PC-9 (cell line): ENCODE measurements around the gene PC. TPM values are rescaled to one million over a fixed set of nuclear protein-coding genes. Genes with fewer than 3 reads are reported as not detected.

Experiments used
- BruUV-seq: library from RNA; stranded (reverse); fragments of 400-500 nt; replicated peaks from 2 replicates; lab custom pipeline; 2021; lab: Mats Ljungman, UMichigan
- CTCF ChIA-PET: fragments of 300-600 bp; sonication (Branson Sonifier 250); formaldehyde crosslinking; loops from one replicate; lab custom pipeline; 2022; ENCODE audit warnings: antibody characterized with exemption; lab: Charles Lee
- POLR2A ChIA-PET: fragments of 300-600 bp; sonication (Branson Sonifier 250); formaldehyde crosslinking; loops from one replicate; lab custom pipeline; 2022; ENCODE audit warnings: antibody characterized with exemption; ENCODE audit not compliant: unreplicated experiment; lab: Charles Lee
- DNase-seq, 2 experiments: peaks; one replicate each; pipeline versions ENCODE4 v3.0.0 to v3.0.0-alpha.2; 2015 to 2022; ENCODE audit warnings: mixed read lengths in 1 of 2
- H2AFZ ChIP-seq: fragments of 200-600 bp; sonication (generic); 2 replicates; pipeline ENCODE4 v1.8.1; 2017; ENCODE audit warnings: antibody characterized with exemption
- H3F3A ChIP-seq: fragments of 200-600 bp; sonication (generic); 2 replicates; pipeline ENCODE4 v1.8.1; 2017; ENCODE audit warnings: antibody characterized with exemption, mild to moderate bottlenecking, low read depth; ENCODE audit not compliant: insufficient read depth
- H3K27ac ChIP-seq: fragments of 200-600 bp; sonication (generic); 2 replicates; pipeline ENCODE4 v1.6.1; 2016; ENCODE audit warnings: mixed run types
- H3K27me3 ChIP-seq: fragments of 200-600 bp; sonication (generic); 2 replicates; pipeline ENCODE4 v1.6.1; 2016; ENCODE audit warnings: low read depth, mixed run types; ENCODE audit not compliant: insufficient read depth
- H3K36me3 ChIP-seq: fragments of 200-600 bp; sonication (generic); 2 replicates; pipeline ENCODE4 v1.6.1; 2016; ENCODE audit warnings: low read depth, mixed run types
- H3K4me1 ChIP-seq: fragments of 200-600 bp; sonication (generic); replicated peaks from 2 replicates; pipeline ENCODE4 v1.6.1; 2016; ENCODE audit warnings: mixed run types; ENCODE audit not compliant: insufficient read depth
- H3K4me2 ChIP-seq: fragments of 200-600 bp; sonication (generic); 2 replicates; pipeline ENCODE4 v1.6.1; 2017; ENCODE audit warnings: mixed run types
- H3K4me3 ChIP-seq: fragments of 200-600 bp; sonication (generic); 2 replicates; pipeline ENCODE4 v1.6.1; 2016; ENCODE audit warnings: mixed run types
- H3K79me2 ChIP-seq: fragments of 200-600 bp; sonication (generic); 2 replicates; pipeline ENCODE4 v1.6.1; 2017; ENCODE audit warnings: low read depth, mixed run types
- H3K9me2 ChIP-seq: fragments of 200-600 bp; sonication (generic); 2 replicates; pipeline ENCODE4 v1.8.1; 2017; ENCODE audit warnings: mild to moderate bottlenecking; ENCODE audit not compliant: insufficient read depth
- H3K9me3 ChIP-seq: fragments of 200-600 bp; sonication (generic); 2 replicates; pipeline ENCODE4 v1.8.1; 2016; ENCODE audit warnings: low read depth; ENCODE audit not compliant: insufficient read depth
- H4K20me1 ChIP-seq: fragments of 200-600 bp; sonication (generic); 2 replicates; pipeline ENCODE4 v1.8.1; 2017; ENCODE audit not compliant: insufficient read depth
- EZH2 ChIP-seq: fragments of 200-600 bp; sonication (generic); IDR thresholded peaks from 2 replicates; pipeline ENCODE4 v1.8.0; 2017; ENCODE audit warnings: antibody characterized with exemption, low read depth
- intact Hi-C: fragments of 100-400 bp; cut with micrococcal nuclease; formaldehyde crosslinking; loops from one replicate; pipeline ENCODE4 v1.10.0; 2022; ENCODE audit not compliant: unreplicated experiment
- total RNA-seq: library from RNA; stranded (reverse); gene quantifications from 2 replicates; pipeline ENCODE4 v1.2.3, GENCODE V29; 2021
- TF ChIP-seq, protein P1 (sequence below): fragments of 200-600 bp; sonication (generic); conservative IDR thresholded peaks from 2 replicates; pipeline ENCODE4 v1.6.1; 2017; ENCODE audit warnings: mixed run types, antibody characterized with exemption, mild to moderate bottlenecking, moderate library complexity

PC gene
- total RNA-seq, 1 experiment from 2014 or later, result 38.9 TPM

DNA sequence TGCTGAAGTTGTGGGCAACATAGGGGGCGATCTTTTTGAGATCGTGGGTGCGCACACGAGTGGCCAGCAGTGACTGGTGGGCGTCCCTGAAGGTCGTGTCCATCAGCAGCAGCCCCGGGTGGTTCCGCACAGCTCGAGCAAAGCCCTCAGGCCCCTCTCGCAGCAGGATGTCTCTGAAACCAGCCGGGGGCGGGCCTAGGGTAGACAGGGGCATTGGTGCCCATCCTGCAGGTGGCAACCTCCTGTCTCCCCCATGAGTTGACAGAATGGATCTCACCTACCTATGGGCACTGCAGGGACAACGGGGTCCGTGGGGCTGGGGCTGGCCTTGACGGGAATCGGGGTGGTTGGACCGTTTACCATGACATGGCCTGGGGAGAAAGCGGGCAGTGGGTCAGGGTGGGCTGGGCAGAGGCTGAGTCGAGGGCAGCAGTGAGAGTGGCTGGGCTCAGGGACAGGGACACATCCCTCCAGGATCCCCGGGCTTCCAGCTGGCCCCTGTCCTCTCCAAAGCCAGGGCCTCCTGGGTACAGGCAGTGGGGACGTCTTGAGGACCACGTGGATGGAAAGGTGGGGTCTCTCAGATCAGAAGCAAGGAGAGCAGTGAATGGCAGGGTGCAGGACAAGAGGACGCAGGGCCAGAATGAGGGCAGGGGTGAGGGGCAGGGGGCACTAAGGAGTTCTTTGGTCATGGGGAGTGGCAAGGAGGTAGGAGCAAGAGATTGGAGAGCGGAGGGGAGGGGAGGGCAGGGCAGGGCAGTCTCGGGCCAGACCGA, 105.5 kb downstream of the PC start:
- Histone ChIP-seq H3K36me3 (no peaks in the 10 kb centered on the region), H3F3A (peaks cover 24% of the 10 kb centered on the region; the same call in 1 of the 2 replicates), H3K4me3 (no peak overlapping the region), H3K4me1 (peaks cover 21% of the 10 kb centered on the region), H3K9me3 (no peaks in the 10 kb centered on the region), H3K27ac (no peak overlapping the region), H4K20me1 (no peaks in the 10 kb centered on the region), H3K9me2 (no peaks in the 10 kb centered on the region), H3K79me2 (0 out of 2 replicates have a peak, but pooled peaks cover 4% of the 10 kb centered on the region), H3K27me3 (no peaks in the 10 kb centered on the region), H3K4me2 (no peak overlapping the region), H2AFZ (no peak overlapping the region)
- ChIA-PET POLR2A (no interaction called here), CTCF (no interaction called here)
- DNase-seq, result no peak
- intact Hi-C loops, result no loop called here
- BruUV-seq, result no TSS peak
- TF ChIP-seq EZH2, result no peak
- TF ChIP-seq, protein P1, sequence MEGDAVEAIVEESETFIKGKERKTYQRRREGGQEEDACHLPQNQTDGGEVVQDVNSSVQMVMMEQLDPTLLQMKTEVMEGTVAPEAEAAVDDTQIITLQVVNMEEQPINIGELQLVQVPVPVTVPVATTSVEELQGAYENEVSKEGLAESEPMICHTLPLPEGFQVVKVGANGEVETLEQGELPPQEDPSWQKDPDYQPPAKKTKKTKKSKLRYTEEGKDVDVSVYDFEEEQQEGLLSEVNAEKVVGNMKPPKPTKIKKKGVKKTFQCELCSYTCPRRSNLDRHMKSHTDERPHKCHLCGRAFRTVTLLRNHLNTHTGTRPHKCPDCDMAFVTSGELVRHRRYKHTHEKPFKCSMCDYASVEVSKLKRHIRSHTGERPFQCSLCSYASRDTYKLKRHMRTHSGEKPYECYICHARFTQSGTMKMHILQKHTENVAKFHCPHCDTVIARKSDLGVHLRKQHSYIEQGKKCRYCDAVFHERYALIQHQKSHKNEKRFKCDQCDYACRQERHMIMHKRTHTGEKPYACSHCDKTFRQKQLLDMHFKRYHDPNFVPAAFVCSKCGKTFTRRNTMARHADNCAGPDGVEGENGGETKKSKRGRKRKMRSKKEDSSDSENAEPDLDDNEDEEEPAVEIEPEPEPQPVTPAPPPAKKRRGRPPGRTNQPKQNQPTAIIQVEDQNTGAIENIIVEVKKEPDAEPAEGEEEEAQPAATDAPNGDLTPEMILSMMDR, result no peak

DNA sequence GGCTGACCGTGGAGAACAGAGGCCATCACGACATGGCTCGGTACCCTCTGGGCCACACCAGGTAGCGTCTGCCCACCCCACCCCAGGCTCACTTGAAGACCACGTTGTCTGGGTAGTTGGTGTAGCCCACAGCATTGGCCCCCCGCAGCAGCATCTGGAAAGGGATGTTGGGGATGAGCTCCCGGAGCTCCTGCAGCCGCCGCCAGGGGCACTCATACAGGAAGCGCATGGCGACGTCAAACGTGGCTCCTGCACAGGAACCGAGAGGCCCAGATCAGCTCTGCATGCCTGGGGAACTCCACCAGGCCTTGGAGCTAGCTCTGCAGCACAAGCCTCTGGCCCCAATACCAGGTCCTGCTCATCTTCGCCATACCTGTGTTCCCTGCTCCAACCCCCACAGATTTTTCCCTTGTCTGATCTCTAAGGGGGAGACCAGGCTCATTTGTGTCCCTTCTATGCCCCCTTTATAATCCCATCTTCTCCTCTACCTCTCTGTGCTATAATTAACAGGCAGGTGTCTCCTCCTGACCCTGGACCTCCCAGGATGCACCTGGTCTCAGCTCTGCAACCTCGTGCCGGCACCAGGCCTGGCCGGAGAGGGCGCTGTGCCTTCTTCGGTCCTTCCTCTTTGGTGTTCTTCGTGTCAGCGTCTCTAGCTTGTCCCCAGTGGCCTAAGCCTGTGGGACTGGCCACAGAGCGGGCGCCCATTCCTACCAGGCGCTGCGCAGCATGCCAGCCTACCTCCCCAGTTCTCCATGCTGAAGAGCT, 106.3 kb downstream of the PC start:
- H3K9me3 ChIP-seq, result no peaks in the 10 kb centered on the region
- H3K4me1 ChIP-seq, result peaks cover 28% of the 10 kb centered on the region
- H3K27me3 ChIP-seq, result no peaks in the 10 kb centered on the region
- H3K27ac ChIP-seq, result no peak overlapping the region
- H2AFZ ChIP-seq, result no peak overlapping the region
- H3K4me2 ChIP-seq, result no peak overlapping the region
- no peaks in the 10 kb centered on the region for H3K36me3 ChIP-seq
- POLR2A ChIA-PET, result no interaction called here
- DNase-seq, result no peak
- H3K9me2 ChIP-seq, result no peaks in the 10 kb centered on the region
- no peaks in the 10 kb centered on the region for H4K20me1 ChIP-seq
- TF ChIP-seq, protein P1, result no peak
- TF ChIP-seq EZH2, result no peak
- H3K79me2 ChIP-seq, result no peaks in the 10 kb centered on the region
- BruUV-seq, result no TSS peak
- CTCF ChIA-PET, result no interaction called here
- H3K4me3 ChIP-seq, result no peak overlapping the region
- intact Hi-C loops, result no loop called here
- H3F3A ChIP-seq, result peaks cover 27% of the 10 kb centered on the region; the same call in 1 of the 2 replicates

DNA sequence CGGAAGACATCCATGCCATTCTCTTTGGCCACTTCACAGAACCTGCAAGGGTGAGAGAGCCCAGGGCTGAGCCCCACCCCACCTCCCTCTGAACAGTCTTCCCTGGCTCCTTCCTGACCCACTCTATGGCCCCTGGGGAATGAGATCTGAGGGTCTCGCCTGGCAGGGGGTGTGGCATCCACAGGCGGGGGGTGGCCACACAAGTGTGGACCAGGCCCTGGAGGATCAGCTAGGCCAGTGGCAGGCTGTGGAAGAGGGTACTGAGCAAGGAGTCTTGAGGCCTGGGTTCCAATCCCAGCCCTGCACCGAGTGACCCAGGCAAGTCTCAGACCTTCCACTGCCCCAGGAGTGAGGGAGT, 107.0 kb downstream of the PC start:
- Histone ChIP-seq H3K79me2 (0 out of 2 replicates have a peak, but pooled peaks cover 2% of the 10 kb centered on the region), H3K36me3 (no peaks in the 10 kb centered on the region), H3K9me3 (no peaks in the 10 kb centered on the region), H3K27me3 (no peaks in the 10 kb centered on the region), H3K4me2 (no peak overlapping the region), H2AFZ (no peak overlapping the region), H3F3A (peaks cover 31% of the 10 kb centered on the region), H3K9me2 (no peaks in the 10 kb centered on the region), H3K4me1 (peaks cover 34% of the 10 kb centered on the region), H4K20me1 (no peaks in the 10 kb centered on the region), H3K27ac (no peak overlapping the region), H3K4me3 (no peak overlapping the region)
- ChIA-PET CTCF (no interaction called here), POLR2A (no interaction called here)
- TF ChIP-seq, protein P1, result no peak
- TF ChIP-seq EZH2, result no peak
- DNase-seq, result no peak
- intact Hi-C loops, result no loop called here
- no TSS peak for BruUV-seq
